Measurements from ENCODE around the gene BCAR3.
"Not testable (repeated sequence)": the region's sequence is repeated elsewhere in the genome, so short reads cannot be mapped to it uniquely, and the experiment has no call there.

Gene BCAR3

GRCh38 chr1:93687542-93687941 lies 5.9 kb upstream of the BCAR3 start:
- DNase-seq = no peak

- DNase-seq = no peak
These were observed 5.0 kb upstream of the BCAR3 start for GRCh38 chr1:93686504-93687250.

DNA sequence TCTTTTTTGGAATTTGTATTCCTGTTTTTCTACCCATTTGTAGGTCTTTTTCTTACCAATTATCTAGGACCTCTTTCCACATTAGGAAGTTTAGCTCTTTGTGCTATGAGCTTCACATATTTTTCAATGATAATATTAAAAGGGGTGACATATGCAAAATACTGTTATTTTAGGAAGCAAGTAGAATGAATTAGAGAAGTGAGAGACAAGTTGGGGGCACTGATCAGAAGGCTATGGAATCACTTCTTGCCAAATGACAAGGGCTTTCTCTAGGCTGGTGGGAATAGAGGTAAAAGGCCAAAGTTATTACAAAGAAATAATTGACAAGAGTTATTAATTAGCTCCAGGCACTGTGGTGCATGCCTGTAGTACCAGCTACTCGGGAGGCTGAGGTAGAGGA lies 4.3 kb upstream of the BCAR3 start:
- no peak for DNase-seq

DNA sequence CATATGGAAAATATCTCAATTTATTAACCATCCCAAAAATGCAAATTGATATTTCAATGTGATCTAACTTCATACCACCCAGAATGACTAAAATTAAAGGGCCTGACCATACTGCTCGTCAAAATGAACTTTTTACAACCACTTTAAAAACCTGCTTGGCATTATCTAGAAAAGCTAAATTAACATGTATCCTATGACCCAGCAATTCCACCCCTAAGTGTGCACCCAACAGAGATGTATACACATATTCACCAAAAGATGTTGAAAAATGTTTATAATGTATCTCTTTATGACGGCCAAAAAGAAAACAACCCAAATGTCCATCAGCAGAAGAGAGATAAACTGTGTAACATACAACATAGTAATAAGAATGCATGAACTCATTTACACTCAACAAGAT lies 1.6 kb upstream of the BCAR3 start:
- DNase-seq = no peak

GRCh38 chr1:93681989-93682412 lies 364 bp upstream of the BCAR3 start:
- DNase-seq = no peak

DNA sequence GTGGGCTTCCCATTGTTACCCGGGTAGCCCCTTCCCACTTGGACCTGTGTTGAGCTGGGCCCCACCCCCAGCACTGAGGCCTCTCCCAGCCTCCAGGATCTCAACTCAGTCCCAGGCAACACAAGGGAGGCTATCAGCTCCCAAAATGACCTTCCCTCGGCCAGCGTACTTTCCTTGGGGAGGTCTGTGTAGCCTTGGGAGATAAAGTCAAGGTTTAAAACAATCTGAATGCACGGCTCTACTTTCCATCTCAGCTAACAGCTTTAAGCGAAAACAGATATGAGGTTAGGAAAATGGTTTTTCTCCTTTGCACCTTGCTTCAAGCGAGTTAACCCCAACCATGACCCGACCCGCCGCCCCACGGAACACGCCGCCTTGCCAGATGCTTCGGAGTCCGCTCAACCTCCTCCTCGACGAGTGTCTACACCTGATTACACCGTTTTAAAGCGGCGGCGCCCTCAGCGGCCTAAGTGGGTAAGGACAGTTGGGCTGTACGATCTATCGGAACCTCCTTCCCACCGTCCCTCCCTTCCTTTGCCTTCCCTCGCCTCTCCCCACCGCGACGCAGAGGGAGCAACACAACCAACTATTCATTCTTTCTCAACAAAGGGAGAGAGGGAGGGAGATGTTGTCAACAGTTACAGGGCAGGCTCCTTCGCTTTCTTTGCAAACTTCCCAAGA lies 1.1 kb downstream of the BCAR3 start:
- peak; percentile 24 for DNase-seq

- no peak for DNase-seq
These were observed 1.6 kb downstream of the BCAR3 start for GRCh38 chr1:93680076-93680419.

DNA sequence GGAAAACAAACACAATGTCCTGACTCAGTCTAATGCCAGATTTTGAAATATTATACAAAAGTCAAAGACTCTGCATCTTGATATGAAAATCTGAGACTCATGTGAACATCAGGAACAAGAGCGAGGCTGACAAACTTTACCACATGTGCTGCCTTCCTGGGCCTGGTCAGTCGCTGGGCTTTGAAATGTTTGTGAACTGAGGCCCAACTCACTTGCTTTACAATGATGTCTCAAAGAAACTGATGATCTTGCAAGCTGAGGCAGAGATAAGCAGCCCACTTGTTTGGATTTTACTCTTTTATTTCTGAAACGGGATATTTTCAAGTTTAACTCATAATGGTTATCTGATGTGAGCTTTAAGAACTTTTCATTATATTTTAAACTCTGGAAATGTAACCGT lies 2.1 kb downstream of the BCAR3 start:
- no peak for DNase-seq

- DNase-seq = no peak
These were observed 2.6 kb downstream of the BCAR3 start for GRCh38 chr1:93678946-93679480.

DNA sequence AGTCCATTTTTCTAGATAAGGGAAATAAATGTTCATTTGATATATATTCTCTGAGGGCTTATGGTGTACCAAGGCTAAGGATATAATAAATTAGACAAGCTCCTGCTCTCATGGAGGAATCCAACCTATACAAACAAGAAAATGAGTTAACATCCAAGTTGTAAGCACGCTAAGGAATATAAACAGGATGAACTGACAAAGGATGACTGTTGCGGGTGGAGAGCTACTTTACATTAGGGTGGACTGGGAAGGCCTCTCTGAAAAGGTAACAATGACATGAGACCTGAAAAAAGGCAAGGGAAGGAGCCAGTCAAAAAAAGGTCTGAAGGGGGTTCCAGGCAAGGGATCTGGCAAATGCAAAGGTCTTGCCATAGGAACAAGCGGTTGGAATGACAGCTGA lies 3.1 kb downstream of the BCAR3 start:
- DNase-seq = no peak

DNA sequence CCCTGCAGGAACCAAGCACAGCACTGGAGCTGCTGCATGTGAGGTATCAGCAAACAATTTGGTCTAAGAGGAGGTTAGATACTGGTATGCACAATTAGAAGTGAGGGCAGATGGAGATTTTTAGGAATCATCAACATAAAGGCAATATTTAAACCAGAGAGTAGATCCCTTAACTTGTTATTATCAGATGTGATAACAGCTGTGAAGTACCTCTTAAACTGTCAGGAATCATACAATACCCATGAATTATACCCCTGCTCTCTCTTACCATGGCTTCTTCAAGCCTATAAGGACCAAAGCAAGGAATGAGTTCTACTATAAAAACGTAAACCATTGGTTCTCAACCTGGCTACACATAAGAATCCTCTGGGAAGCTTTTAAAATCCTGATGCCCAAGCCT lies 3.9 kb downstream of the BCAR3 start:
- no peak for DNase-seq

GRCh38 chr1:93676427-93676826 lies 5.2 kb downstream of the BCAR3 start:
- no peak for DNase-seq

GRCh38 chr1:93675931-93676330 lies 5.7 kb downstream of the BCAR3 start:
- no peak for DNase-seq

DNA sequence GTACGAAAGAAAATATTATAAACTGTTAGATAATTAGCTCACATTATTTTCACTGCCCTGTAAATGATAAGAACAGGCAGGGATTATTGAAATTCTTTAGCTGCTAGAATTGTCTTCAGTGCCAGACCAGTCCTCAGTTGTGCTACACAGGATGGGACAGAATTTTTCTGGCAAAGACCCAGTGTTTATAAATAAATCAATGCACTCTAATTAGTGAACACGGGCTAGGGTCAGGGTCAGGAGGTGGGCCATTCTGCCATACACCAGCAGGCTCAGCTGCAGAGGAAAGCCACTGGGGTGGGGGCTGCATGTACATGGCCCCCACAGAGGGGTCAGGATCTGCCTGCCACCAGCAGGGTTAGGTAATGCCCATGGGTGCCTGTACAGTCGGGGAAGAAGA lies 6.4 kb downstream of the BCAR3 start:
- no peak for DNase-seq

GRCh38 chr1:93674071-93674470 lies 7.6 kb downstream of the BCAR3 start:
- DNase-seq = not testable (repeated sequence)

GRCh38 chr1:93673163-93673829 lies 8.3 kb downstream of the BCAR3 start:
- DNase-seq = no peak

DNA sequence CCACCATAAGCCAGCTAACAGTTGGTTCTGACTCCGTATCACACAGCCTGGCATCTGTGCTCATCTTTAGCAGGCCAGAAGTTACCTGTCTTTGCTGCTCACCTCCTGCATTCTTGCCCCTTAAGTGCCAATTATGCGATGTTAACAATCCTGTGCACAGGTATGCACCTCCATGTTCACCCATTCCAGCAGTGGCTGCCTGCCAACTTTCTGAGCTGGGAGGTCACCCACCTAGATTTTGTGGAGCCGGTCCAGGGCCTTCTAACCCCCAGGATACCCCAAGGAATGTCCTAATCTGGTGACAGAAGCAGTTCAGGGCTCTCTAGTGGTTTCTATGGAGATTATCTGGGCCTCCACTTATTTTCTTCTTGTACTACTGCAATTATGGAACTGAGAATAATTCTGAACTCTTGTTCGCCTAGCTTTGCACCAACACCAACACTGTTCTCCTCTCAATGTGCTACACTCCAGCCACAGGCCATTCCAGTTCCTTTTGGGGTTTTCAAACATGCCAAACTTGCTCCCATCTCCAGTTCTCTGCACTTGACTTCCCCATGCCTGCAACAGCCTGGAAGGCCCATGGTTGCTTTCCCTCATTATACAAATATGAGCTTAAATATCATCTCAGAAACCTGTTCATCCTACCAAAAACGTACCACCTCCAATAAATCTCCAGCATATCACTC lies 9.0 kb downstream of the BCAR3 start:
- no peak for DNase-seq

- DNase-seq = no peak
These were observed 9.6 kb downstream of the BCAR3 start for GRCh38 chr1:93672069-93672468.

GRCh38 chr1:93671099-93671621 lies 10.5 kb downstream of the BCAR3 start:
- DNase-seq = no peak

- no peak for DNase-seq
These were observed 11.5 kb downstream of the BCAR3 start for GRCh38 chr1:93670141-93670540.

DNA sequence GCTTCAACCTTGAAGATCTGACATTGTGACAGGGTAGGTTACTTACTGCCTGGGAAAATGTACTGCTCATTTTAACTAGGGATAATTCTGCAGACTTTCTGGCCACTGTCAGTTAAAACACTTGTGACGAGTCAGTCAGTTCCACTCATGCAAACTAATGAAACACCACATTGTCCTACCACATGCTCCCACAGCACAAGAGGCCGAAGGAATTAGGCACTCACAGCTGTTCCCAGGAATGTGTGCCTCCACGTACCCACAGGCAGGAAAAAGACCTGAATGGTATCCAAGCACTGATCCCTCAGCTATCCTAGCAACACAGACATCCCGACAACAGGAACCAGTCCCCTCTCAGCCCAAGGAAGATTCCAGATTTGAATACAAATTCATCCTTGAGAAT lies 12.3 kb downstream of the BCAR3 start:
- no peak for DNase-seq

GRCh38 chr1:93668951-93669350 lies 12.7 kb downstream of the BCAR3 start:
- DNase-seq = no peak

- DNase-seq = no peak
These were observed 13.5 kb downstream of the BCAR3 start for GRCh38 chr1:93668121-93668520.

Measured in activated gamma-delta T cell treated with Interleukin-2 at 50 U/mL for 16 hours (primary cell).